WTC11 (cell line): Measurements from ENCODE around the gene TANGO2. TPM values are rescaled to one million over a fixed set of nuclear protein-coding genes. Genes with fewer than 3 reads are reported as not detected.

Experiments
- ATAC-seq: fragments of 200-7000 bp; cut with Tn5 transposase; 2 replicates; pipeline ENCODE4 v1.10.0; 2021; ENCODE audit warnings: mild to moderate bottlenecking, moderate library complexity
- CTCF ChIA-PET: fragments of 300-600 bp; sonication (Branson Sonifier 250); formaldehyde crosslinking; loops from one replicate; lab custom pipeline; 2021; ENCODE audit warnings: antibody characterized with exemption; lab: Charles Lee
- POLR2A ChIA-PET: fragments of 350-600 bp; sonication (Branson Sonifier 250); formaldehyde crosslinking; loops from one replicate; lab custom pipeline; 2021; ENCODE audit warnings: antibody characterized with exemption; lab: Charles Lee
- DNase-seq: peaks from one replicate; pipeline ENCODE4 v3.0.0; 2021; ENCODE audit warnings: low spot score
- H3K27ac Mint-ChIP-seq: 2 replicates; pipeline ENCODE4 v1.8.0; 2021; ENCODE audit warnings: mixed read lengths
- H3K27me3 Mint-ChIP-seq: 2 replicates; pipeline ENCODE4 v1.8.0; 2021; ENCODE audit warnings: low read depth, mild to moderate bottlenecking, moderate library complexity, mixed read lengths
- H3K36me3 Mint-ChIP-seq: 2 replicates; pipeline ENCODE4 v1.8.0; 2021; ENCODE audit warnings: mixed read lengths
- H3K4me1 Mint-ChIP-seq: 2 replicates; pipeline ENCODE4 v1.8.0; 2022; ENCODE audit warnings: mixed read lengths
- H3K4me3 Mint-ChIP-seq: 2 replicates; pipeline ENCODE4 v1.8.0; 2021; ENCODE audit warnings: mild to moderate bottlenecking, moderate library complexity, mixed read lengths
- H3K9me3 Mint-ChIP-seq: 2 replicates; pipeline ENCODE4 v1.8.0; 2021; ENCODE audit warnings: mixed read lengths
- ATF1 ChIP-seq: sonication (generic); formaldehyde crosslinking; IDR thresholded peaks from 2 replicates; pipeline ENCODE4 v1.8.1; 2023; ENCODE audit warnings: mild to moderate bottlenecking, moderate library complexity, missing genetic modification reagents
- ETV6 ChIP-seq: sonication (generic); formaldehyde crosslinking; IDR thresholded peaks from 2 replicates; pipeline ENCODE4 v1.8.1; 2022; ENCODE audit warnings: mild to moderate bottlenecking, missing genetic modification reagents
- IRF2 ChIP-seq: sonication (generic); formaldehyde crosslinking; IDR thresholded peaks from 2 replicates; pipeline ENCODE4 v1.8.0; 2022; ENCODE audit warnings: low read depth, missing genetic modification reagents, borderline replicate concordance
- JAZF1 ChIP-seq: fragments of 250-450 bp; sonication (Bioruptor Pico); IDR thresholded peaks from 2 replicates; pipeline ENCODE4 v1.9.0; 2021; ENCODE audit warnings: moderate library complexity, mild to moderate bottlenecking, inconsistent platforms
- TEAD4 ChIP-seq: sonication (generic); formaldehyde crosslinking; IDR thresholded peaks from 2 replicates; pipeline ENCODE4 v1.8.0; 2022; ENCODE audit warnings: mild to moderate bottlenecking, missing genetic modification reagents
- ZNF317 ChIP-seq: sonication (generic); formaldehyde crosslinking; IDR thresholded peaks from 2 replicates; pipeline ENCODE4 v1.8.1; 2023; ENCODE audit warnings: low read depth, mild to moderate bottlenecking, moderate library complexity, missing genetic modification reagents, borderline replicate concordance
- ZNF416 ChIP-seq: fragments of 250-450 bp; sonication (Bioruptor Pico); IDR thresholded peaks from 2 replicates; pipeline ENCODE4 v1.9.0; 2021; ENCODE audit warnings: mild to moderate bottlenecking, inconsistent platforms
- total RNA-seq: library from RNA; stranded (reverse); gene quantifications from 3 replicates; pipeline ENCODE4 v1.2.3, GENCODE V29; 2021
- TF ChIP-seq, protein P1 (sequence below): sonication (generic); formaldehyde crosslinking; IDR thresholded peaks from 2 replicates; pipeline ENCODE4 v1.8.1; 2023; ENCODE audit warnings: mild to moderate bottlenecking, missing genetic modification reagents, borderline replicate concordance
- TF ChIP-seq, protein P2 (sequence below): sonication (generic); formaldehyde crosslinking; IDR thresholded peaks from 2 replicates; pipeline ENCODE4 v1.8.0; 2022; ENCODE audit warnings: mild to moderate bottlenecking, missing genetic modification reagents
- TF ChIP-seq, protein P3 (sequence below): sonication (generic); formaldehyde crosslinking; IDR thresholded peaks from 2 replicates; pipeline ENCODE4 v1.8.1; 2023; ENCODE audit warnings: mild to moderate bottlenecking, missing genetic modification reagents
- TF ChIP-seq, protein P4 (sequence below): sonication (generic); formaldehyde crosslinking; IDR thresholded peaks from 2 replicates; pipeline ENCODE4 v1.8.1; 2022; ENCODE audit warnings: low read depth, missing genetic modification reagents, borderline replicate concordance

TANGO2 gene
- total RNA-seq, 1 experiment from 2014 or later, result 14.8 TPM

DNA sequence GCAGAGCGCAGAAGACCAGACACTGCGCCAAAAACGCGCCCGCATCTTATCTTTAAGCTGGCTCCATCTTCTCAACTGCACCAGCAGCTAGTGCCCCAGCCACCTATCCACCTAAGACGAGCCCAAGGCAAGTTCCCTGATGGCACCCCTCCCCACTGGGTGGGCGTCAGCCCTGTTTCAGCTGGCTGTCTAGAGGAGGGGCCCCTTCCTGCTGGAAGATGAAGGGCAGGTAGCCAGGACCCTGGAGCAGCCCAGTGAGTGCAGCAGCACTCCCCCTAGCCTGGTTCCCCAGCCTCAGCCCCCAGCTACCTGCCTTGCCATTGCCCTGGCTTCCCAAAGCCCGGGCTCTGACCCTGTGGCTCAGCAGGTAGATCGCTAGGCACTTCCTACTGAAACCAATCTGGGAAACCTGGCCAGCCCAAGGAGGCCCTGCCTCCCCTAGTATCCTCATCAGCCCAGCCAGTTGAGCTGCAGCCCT is 32.5 kb upstream of the TANGO2 start (continued):
- no peak for TF ChIP-seq ZNF317 (CRISPR knock-in tag)
- TF ChIP-seq, protein P1, sequence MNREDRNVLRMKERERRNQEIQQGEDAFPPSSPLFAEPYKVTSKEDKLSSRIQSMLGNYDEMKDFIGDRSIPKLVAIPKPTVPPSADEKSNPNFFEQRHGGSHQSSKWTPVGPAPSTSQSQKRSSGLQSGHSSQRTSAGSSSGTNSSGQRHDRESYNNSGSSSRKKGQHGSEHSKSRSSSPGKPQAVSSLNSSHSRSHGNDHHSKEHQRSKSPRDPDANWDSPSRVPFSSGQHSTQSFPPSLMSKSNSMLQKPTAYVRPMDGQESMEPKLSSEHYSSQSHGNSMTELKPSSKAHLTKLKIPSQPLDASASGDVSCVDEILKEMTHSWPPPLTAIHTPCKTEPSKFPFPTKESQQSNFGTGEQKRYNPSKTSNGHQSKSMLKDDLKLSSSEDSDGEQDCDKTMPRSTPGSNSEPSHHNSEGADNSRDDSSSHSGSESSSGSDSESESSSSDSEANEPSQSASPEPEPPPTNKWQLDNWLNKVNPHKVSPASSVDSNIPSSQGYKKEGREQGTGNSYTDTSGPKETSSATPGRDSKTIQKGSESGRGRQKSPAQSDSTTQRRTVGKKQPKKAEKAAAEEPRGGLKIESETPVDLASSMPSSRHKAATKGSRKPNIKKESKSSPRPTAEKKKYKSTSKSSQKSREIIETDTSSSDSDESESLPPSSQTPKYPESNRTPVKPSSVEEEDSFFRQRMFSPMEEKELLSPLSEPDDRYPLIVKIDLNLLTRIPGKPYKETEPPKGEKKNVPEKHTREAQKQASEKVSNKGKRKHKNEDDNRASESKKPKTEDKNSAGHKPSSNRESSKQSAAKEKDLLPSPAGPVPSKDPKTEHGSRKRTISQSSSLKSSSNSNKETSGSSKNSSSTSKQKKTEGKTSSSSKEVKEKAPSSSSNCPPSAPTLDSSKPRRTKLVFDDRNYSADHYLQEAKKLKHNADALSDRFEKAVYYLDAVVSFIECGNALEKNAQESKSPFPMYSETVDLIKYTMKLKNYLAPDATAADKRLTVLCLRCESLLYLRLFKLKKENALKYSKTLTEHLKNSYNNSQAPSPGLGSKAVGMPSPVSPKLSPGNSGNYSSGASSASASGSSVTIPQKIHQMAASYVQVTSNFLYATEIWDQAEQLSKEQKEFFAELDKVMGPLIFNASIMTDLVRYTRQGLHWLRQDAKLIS (CRISPR knock-in tag), result no peak

DNA sequence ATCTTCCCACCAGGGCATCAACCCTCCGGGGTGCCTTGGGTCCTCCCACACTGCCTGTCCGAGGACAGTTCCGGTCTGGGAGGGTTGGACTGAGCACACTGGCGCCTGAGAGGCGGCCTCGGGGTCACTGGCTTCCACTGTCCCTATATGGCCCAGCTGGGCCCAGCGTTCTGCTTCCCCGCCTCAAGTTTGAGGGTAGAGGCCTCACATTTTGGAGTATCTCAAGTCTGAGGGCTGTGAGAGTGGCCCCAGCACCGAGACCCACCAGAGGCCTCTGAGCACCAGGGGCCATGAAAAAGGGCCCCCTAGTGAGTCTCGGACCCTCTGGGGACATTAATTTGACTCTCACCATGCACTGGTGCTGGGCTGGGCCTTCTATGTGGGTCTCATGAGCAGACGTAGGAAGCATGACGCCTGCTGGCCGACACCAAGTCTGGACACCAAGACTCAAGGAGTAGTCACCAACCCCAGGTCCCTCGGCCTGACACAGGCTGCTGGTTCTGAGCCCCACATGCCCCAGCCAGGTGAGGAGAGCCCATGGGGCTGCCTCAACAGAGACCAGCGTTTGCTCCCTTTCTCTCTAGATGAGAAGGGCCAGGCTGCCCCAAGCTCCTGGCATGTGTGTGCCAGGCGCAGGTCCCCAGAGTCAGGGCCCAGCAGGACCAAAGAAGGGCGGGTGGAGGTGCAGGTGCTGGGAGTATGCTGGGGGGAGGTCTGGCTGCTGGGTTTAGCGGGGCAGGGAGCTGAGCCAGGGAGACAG is 31.8 kb upstream of the TANGO2 start:
- Mint-ChIP-seq H3K9me3 (no peaks in the 10 kb centered on the region), H3K27ac (no peak overlapping the region), H3K4me3 (no peak overlapping the region), H3K4me1 (peaks cover 5% of the 10 kb centered on the region; the same call in 1 of the 2 replicates), H3K36me3 (no peaks in the 10 kb centered on the region), H3K27me3 (no peaks in the 10 kb centered on the region)
- DNase-seq (no peak), ATAC-seq (no peak)
- no peak for TF ChIP-seq ETV6 (CRISPR knock-in tag)
- TF ChIP-seq ZNF416 (CRISPR knock-in tag), result no peak
- TF ChIP-seq JAZF1 (CRISPR knock-in tag), result no peak
- no peak for TF ChIP-seq TEAD4
- CTCF ChIA-PET, result interaction anchor here (1.0 to 3.3 kb wide), 6 partner anchors 14 to 36 kb away, joined by 3 to 18 read pairs (median 4); no protein-coding TSS in a partner anchor
- POLR2A ChIA-PET, result interaction anchor here (1.0 kb wide), 1 partner anchor 10 kb away, joined by 3 read pairs; no protein-coding TSS in a partner anchor

DNA sequence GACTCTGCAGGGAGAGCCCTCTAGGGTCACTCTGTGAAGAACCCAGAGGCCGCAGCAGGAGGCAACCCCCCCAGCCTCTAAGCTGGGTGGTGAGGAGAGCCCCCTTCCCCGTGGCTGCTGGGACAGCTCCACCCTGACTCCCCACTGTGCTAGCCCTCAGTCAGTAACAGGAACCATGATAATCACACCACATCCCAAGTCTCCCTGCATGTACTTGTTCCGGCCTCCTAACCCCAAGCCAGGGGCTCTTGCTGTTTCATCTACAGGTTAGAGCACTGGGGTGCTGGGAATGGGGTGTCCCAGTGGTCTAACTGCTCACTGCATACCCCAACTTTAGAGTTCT is 31.2 kb upstream of the TANGO2 start:
- no peak overlapping the region for H3K27ac Mint-ChIP-seq
- ChIA-PET CTCF (interaction anchor here (1.0 to 3.3 kb wide), 5 partner anchors 16 to 36 kb away, joined by 3 to 18 read pairs (median 4); no protein-coding TSS in a partner anchor), POLR2A (interaction anchor here (1.0 kb wide), 1 partner anchor 9 kb away, joined by 3 read pairs; no protein-coding TSS in a partner anchor)
- no peak overlapping the region for H3K4me3 Mint-ChIP-seq
- no peaks in the 10 kb centered on the region for H3K27me3 Mint-ChIP-seq
- no peaks in the 10 kb centered on the region for H3K36me3 Mint-ChIP-seq
- H3K4me1 Mint-ChIP-seq, result peaks cover 5% of the 10 kb centered on the region; the same call in 1 of the 2 replicates
- ATAC-seq, result no peak
- TF ChIP-seq, protein P2, sequence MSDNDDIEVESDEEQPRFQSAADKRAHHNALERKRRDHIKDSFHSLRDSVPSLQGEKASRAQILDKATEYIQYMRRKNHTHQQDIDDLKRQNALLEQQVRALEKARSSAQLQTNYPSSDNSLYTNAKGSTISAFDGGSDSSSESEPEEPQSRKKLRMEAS (CRISPR knock-in tag), result no peak
- TF ChIP-seq ZNF317 (CRISPR knock-in tag) (no peak), IRF2 (no peak), ETV6 (CRISPR knock-in tag) (no peak), ATF1 (CRISPR knock-in tag) (no peak)
- TF ChIP-seq, protein P3, sequence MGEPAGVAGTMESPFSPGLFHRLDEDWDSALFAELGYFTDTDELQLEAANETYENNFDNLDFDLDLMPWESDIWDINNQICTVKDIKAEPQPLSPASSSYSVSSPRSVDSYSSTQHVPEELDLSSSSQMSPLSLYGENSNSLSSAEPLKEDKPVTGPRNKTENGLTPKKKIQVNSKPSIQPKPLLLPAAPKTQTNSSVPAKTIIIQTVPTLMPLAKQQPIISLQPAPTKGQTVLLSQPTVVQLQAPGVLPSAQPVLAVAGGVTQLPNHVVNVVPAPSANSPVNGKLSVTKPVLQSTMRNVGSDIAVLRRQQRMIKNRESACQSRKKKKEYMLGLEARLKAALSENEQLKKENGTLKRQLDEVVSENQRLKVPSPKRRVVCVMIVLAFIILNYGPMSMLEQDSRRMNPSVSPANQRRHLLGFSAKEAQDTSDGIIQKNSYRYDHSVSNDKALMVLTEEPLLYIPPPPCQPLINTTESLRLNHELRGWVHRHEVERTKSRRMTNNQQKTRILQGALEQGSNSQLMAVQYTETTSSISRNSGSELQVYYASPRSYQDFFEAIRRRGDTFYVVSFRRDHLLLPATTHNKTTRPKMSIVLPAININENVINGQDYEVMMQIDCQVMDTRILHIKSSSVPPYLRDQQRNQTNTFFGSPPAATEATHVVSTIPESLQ (CRISPR knock-in tag), result no peak
- TF ChIP-seq, protein P4, sequence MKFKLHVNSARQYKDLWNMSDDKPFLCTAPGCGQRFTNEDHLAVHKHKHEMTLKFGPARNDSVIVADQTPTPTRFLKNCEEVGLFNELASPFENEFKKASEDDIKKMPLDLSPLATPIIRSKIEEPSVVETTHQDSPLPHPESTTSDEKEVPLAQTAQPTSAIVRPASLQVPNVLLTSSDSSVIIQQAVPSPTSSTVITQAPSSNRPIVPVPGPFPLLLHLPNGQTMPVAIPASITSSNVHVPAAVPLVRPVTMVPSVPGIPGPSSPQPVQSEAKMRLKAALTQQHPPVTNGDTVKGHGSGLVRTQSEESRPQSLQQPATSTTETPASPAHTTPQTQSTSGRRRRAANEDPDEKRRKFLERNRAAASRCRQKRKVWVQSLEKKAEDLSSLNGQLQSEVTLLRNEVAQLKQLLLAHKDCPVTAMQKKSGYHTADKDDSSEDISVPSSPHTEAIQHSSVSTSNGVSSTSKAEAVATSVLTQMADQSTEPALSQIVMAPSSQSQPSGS (CRISPR knock-in tag), result no peak
- TF ChIP-seq, all 79 proteins: peak for 0
- DNase-seq, result no peak
- H3K9me3 Mint-ChIP-seq, result no peaks in the 10 kb centered on the region
